PC-3 (cell line): ENCODE results near the gene RBMS3. TPM values are rescaled to one million over a fixed set of nuclear protein-coding genes. Genes with fewer than 3 reads are reported as not detected.

Experiments used
- ATAC-seq: fragments of 200-7000 bp; cut with Tn5 transposase; 2 replicates; pipeline ENCODE4 v1.9.1; 2020; ENCODE audit warnings: mild to moderate bottlenecking, moderate library complexity
- BruUV-seq: library from RNA; stranded (reverse); fragments of 400-500 nt; replicated peaks from 2 replicates; lab custom pipeline; 2021; lab: Mats Ljungman, UMichigan
- CTCF ChIA-PET: fragments of 300-600 bp; sonication (Branson Sonifier 250); formaldehyde crosslinking; loops from one replicate; lab custom pipeline; 2022; ENCODE audit warnings: antibody characterized with exemption; lab: Charles Lee
- POLR2A ChIA-PET: fragments of 300-600 bp; sonication (Branson Sonifier 250); formaldehyde crosslinking; loops from one replicate; lab custom pipeline; 2022; ENCODE audit warnings: antibody characterized with exemption; ENCODE audit not compliant: unreplicated experiment; lab: Charles Lee
- DNase-seq: peaks from one replicate; pipeline ENCODE4 v3.0.0-alpha.2; 2015
- H2AFZ ChIP-seq: fragments of 300-600 bp; sonication (generic); 2 replicates; pipeline ENCODE4 v1.6.0; 2016; ENCODE audit warnings: antibody characterized with exemption, low read length
- H3F3A ChIP-seq: fragments of 300-600 bp; sonication (generic); one replicate; pipeline ENCODE4 v1.6.0; 2017; ENCODE audit warnings: antibody characterized with exemption, low read length, control low read depth, mild to moderate bottlenecking; ENCODE audit not compliant: unreplicated experiment
- H3K27ac ChIP-seq: fragments of 300-600 bp; sonication (generic); 2 replicates; pipeline ENCODE4 v1.5.1; 2016; ENCODE audit warnings: mild to moderate bottlenecking, low read length
- H3K27me3 ChIP-seq: fragments of 300-600 bp; sonication (generic); 2 replicates; pipeline ENCODE4 v1.6.1; 2016; ENCODE audit warnings: low read length, mixed read lengths
- H3K36me3 ChIP-seq: fragments of 300-600 bp; sonication (generic); 2 replicates; pipeline ENCODE4 v1.6.1; 2016; ENCODE audit warnings: low read depth, mixed run types, low read length, mixed read lengths
- H3K4me1 ChIP-seq: fragments of 300-600 bp; sonication (generic); 2 replicates; pipeline ENCODE4 v1.5.1; 2016; ENCODE audit warnings: low read length; ENCODE audit not compliant: insufficient read depth
- H3K4me2 ChIP-seq: fragments of 300-600 bp; sonication (generic); 2 replicates; pipeline ENCODE4 v1.6.0; 2016; ENCODE audit warnings: low read length
- H3K4me3 ChIP-seq: fragments of 300-600 bp; sonication (generic); 2 replicates; pipeline ENCODE4 v1.5.1; 2016; ENCODE audit warnings: mild to moderate bottlenecking, low read length, mixed read lengths
- H3K79me2 ChIP-seq: fragments of 300-600 bp; sonication (generic); 2 replicates; pipeline ENCODE4 v1.6.1; 2017; ENCODE audit warnings: low read length, mixed read lengths
- H3K9ac ChIP-seq: fragments of 300-600 bp; sonication (generic); 2 replicates; pipeline ENCODE4 v1.6.0; 2016; ENCODE audit warnings: mild to moderate bottlenecking, low read length
- H3K9me2 ChIP-seq: fragments of 300-600 bp; sonication (generic); replicated peaks from 2 replicates; pipeline ENCODE4 v1.6.1; 2016; ENCODE audit warnings: mixed run types, low read length, mixed read lengths
- H3K9me3 ChIP-seq: fragments of 300-600 bp; sonication (generic); 2 replicates; pipeline ENCODE4 v1.6.1; 2016; ENCODE audit warnings: low read length, mixed read lengths
- H4K20me1 ChIP-seq: fragments of 300-600 bp; sonication (generic); 2 replicates; pipeline ENCODE4 v1.6.1; 2016; ENCODE audit warnings: low read length, mixed read lengths
- EZH2 ChIP-seq: fragments of 300-600 bp; sonication (generic); IDR thresholded peaks from one replicate; pipeline ENCODE4 v1.6.1; 2017; ENCODE audit warnings: antibody characterized with exemption, mild to moderate bottlenecking, low read length; ENCODE audit not compliant: unreplicated experiment
- EZH2phosphoT487 ChIP-seq: fragments of 300-600 bp; sonication (generic); IDR thresholded peaks from 2 replicates; pipeline ENCODE4 v1.6.1; 2018; ENCODE audit warnings: mild to moderate bottlenecking, antibody characterized with exemption, low read length, borderline replicate concordance
- intact Hi-C: fragments of 100-400 bp; cut with micrococcal nuclease; formaldehyde crosslinking; loops from 2 replicates; pipeline ENCODE4 v1.9.0; 2023
- total RNA-seq: library from RNA; depleted of rRNA; stranded (reverse); fragments of >200 nt; gene quantifications from 2 replicates; pipeline ENCODE4 v1.2.3, GENCODE V29; 2014
- TF ChIP-seq, protein P1 (sequence below): fragments of 300-600 bp; sonication (generic); conservative IDR thresholded peaks from 2 replicates; pipeline ENCODE4 v1.5.1; 2017; ENCODE audit warnings: antibody characterized with exemption, low read depth, mild to moderate bottlenecking, low read length

Gene RBMS3
- total RNA-seq, 1 experiment from 2014 or later: 5.4 TPM

DNA sequence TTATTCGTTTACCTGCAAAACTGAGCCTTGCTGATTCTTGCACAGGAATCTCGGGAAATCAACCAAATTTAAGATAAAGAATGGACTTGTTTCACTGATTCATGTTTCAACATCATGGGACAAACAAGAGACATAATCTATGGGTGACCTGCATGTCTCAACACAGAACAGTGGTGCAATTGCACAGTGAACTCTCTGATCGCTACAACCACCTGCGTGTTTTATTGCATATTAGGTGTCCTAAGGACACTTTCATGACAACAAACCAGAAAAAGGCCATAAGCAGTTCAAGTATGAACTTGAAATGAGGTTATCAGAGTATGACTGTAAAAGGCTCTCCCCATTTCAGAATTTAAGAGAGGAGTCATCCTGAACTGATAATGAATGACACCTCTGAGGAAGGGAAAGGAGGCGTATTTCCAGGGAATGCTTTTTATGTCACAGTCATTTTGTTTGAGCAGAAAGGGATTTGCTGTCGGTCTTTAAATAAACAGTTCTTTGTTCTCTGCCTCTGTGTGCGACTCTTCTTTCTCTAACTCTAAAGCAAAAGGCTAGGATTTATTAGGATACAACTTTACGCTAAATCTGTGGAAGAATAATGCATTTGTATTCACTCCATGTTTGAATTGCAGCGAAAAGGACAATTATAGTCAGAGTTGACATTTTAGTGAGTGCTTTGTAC, 167.2 kb downstream of the RBMS3 start:
- no peak overlapping the region for H3K4me3 ChIP-seq
- ATAC-seq (no peak), DNase-seq (no peak)
- ChIA-PET CTCF (no interaction called here), POLR2A (no interaction called here)
- no peak overlapping the region for H3K4me2 ChIP-seq
- no peak overlapping the region for H3K9ac ChIP-seq
- no peak overlapping the region for H3K27ac ChIP-seq
- no peak overlapping the region for H2AFZ ChIP-seq
- no peaks in the 10 kb centered on the region for H3K9me2 ChIP-seq
- no peaks in the 10 kb centered on the region for H3F3A ChIP-seq
- H3K36me3 ChIP-seq: no peaks in the 10 kb centered on the region
- no TSS peak for BruUV-seq
- no peaks in the 10 kb centered on the region for H3K27me3 ChIP-seq
- intact Hi-C loops: no loop called here
- H3K9me3 ChIP-seq: no peaks in the 10 kb centered on the region
- H3K79me2 ChIP-seq: no peaks in the 10 kb centered on the region
- H4K20me1 ChIP-seq: no peaks in the 10 kb centered on the region
- peaks cover 4% of the 10 kb centered on the region for H3K4me1 ChIP-seq
- TF ChIP-seq EZH2phosphoT487: no peak
- TF ChIP-seq, protein P1, sequence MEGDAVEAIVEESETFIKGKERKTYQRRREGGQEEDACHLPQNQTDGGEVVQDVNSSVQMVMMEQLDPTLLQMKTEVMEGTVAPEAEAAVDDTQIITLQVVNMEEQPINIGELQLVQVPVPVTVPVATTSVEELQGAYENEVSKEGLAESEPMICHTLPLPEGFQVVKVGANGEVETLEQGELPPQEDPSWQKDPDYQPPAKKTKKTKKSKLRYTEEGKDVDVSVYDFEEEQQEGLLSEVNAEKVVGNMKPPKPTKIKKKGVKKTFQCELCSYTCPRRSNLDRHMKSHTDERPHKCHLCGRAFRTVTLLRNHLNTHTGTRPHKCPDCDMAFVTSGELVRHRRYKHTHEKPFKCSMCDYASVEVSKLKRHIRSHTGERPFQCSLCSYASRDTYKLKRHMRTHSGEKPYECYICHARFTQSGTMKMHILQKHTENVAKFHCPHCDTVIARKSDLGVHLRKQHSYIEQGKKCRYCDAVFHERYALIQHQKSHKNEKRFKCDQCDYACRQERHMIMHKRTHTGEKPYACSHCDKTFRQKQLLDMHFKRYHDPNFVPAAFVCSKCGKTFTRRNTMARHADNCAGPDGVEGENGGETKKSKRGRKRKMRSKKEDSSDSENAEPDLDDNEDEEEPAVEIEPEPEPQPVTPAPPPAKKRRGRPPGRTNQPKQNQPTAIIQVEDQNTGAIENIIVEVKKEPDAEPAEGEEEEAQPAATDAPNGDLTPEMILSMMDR: no peak
- TF ChIP-seq EZH2: no peak

DNA sequence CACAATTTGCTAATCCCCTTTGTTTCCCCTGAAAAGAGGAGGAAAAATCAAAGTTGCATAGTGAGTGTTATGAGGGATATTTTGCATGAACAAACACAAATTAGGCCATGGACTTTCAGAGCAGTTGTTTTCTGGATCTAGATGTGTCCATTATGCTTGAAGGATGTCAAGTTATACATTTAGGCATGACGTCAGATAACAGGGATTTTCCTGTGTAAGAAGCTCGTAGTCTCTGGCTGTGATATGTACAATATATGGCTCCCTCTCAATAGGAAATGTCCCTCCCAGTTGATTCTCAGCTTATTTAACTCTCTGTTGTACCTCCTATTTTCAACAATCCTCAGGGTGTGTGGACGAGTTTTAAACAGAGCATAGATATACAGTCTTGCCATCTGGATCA, 171.0 kb downstream of the RBMS3 start:
- H3K36me3 ChIP-seq: no peaks in the 10 kb centered on the region
- TF ChIP-seq, protein P1: no peak
- TF ChIP-seq EZH2 (no peak), EZH2phosphoT487 (no peak)
- H3K4me3 ChIP-seq: no peak overlapping the region
- no peaks in the 10 kb centered on the region for H3K9me2 ChIP-seq
- H3K79me2 ChIP-seq: no peaks in the 10 kb centered on the region
- no peak overlapping the region for H3K27ac ChIP-seq
- CTCF ChIA-PET: no interaction called here
- no peaks in the 10 kb centered on the region for H3K27me3 ChIP-seq
- H3F3A ChIP-seq: no peaks in the 10 kb centered on the region
- H3K9me3 ChIP-seq: no peaks in the 10 kb centered on the region
- H3K4me2 ChIP-seq: no peak overlapping the region
- H3K9ac ChIP-seq: no peak overlapping the region
- ATAC-seq: no peak
- POLR2A ChIA-PET: no interaction called here
- intact Hi-C loops: no loop called here
- no peaks in the 10 kb centered on the region for H4K20me1 ChIP-seq
- H2AFZ ChIP-seq: no peak overlapping the region
- H3K4me1 ChIP-seq: peaks cover 9% of the 10 kb centered on the region
- no peak for DNase-seq
- no TSS peak for BruUV-seq

DNA sequence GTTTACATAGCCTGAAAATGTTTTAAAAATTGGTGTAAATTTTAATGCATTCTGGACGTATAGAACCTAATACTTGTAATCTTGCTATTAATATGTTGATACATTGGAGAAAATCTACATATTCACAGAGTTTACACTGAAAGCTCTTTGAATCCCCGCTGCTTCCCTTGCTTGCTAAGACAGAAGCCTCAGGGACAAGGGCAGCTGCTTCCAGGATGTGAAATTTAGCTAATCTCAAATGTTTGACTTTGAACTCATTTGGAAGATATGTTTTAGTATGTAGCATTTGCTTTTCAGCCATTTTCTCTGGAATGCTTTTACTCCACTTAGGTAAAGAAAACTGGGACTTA, 172.0 kb downstream of the RBMS3 start:
- Histone ChIP-seq H3K27ac (no peak overlapping the region), H4K20me1 (no peaks in the 10 kb centered on the region), H3K4me3 (no peak overlapping the region), H2AFZ (peak overlapping the region; percentile 56), H3K4me1 (peaks cover 9% of the 10 kb centered on the region), H3K36me3 (no peaks in the 10 kb centered on the region), H3K9me3 (no peaks in the 10 kb centered on the region), H3K4me2 (peak overlapping the region; percentile 29), H3K9ac (no peak overlapping the region), H3K27me3 (no peaks in the 10 kb centered on the region), H3K9me2 (no peaks in the 10 kb centered on the region), H3F3A (no peaks in the 10 kb centered on the region), H3K79me2 (no peaks in the 10 kb centered on the region)
- TF ChIP-seq EZH2: no peak
- BruUV-seq: no TSS peak
- DNase-seq (no peak), ATAC-seq (no peak)
- ChIA-PET POLR2A (no interaction called here), CTCF (no interaction called here)
- intact Hi-C loops: no loop called here
